Hepatocyte (in vitro differentiated cells): Measurements from ENCODE around the gene PIWIL4.

Experiments
- EZH2 ChIP-seq: fragments of 200-600 bp; sonication (generic); IDR thresholded peaks from 2 replicates; pipeline ENCODE4 v1.6.1; 2016; ENCODE audit warnings: antibody characterized with exemption, mild to moderate bottlenecking, borderline replicate concordance
- TF ChIP-seq, protein P1 (sequence below): fragments of 200-600 bp; sonication (generic); IDR thresholded peaks from 2 replicates; pipeline ENCODE4 v1.5.1; 2016; ENCODE audit warnings: antibody characterized with exemption, mild to moderate bottlenecking; ENCODE audit not compliant: poor library complexity

DNA sequence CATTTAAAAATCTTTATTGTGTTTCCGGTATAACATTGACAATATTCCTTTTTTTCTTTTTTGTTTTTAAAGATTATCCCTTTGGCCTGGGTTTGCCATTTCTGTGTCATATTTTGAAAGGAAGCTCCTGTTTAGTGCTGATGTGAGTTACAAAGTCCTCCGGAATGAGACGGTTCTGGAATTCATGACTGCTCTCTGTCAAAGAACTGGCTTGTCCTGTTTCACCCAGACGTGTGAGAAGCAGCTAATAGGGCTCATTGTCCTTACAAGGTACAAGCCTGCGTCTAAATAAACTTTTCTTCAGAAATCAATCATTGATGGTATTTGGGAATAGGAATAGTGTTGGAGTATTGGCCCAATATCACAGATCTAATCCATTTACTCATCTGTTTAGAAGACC lies 19.8 kb downstream of the PIWIL4 start:
- TF ChIP-seq EZH2: no peak
- TF ChIP-seq, protein P1, sequence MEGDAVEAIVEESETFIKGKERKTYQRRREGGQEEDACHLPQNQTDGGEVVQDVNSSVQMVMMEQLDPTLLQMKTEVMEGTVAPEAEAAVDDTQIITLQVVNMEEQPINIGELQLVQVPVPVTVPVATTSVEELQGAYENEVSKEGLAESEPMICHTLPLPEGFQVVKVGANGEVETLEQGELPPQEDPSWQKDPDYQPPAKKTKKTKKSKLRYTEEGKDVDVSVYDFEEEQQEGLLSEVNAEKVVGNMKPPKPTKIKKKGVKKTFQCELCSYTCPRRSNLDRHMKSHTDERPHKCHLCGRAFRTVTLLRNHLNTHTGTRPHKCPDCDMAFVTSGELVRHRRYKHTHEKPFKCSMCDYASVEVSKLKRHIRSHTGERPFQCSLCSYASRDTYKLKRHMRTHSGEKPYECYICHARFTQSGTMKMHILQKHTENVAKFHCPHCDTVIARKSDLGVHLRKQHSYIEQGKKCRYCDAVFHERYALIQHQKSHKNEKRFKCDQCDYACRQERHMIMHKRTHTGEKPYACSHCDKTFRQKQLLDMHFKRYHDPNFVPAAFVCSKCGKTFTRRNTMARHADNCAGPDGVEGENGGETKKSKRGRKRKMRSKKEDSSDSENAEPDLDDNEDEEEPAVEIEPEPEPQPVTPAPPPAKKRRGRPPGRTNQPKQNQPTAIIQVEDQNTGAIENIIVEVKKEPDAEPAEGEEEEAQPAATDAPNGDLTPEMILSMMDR: no peak
